ENCODE measurements around the gene PSMD11.

- TF ChIP-seq POLR2AphosphoS5 (IDR thresholded peaks at IDR 0.05; ENCODE audit: low read depth, low read length) (no peak), TAF1 (IDR thresholded peaks at IDR 0.05; ENCODE audit: borderline replicate concordance, insufficient read depth, low read length) (no peak), REST (IDR thresholded peaks at IDR 0.05; ENCODE audit: insufficient read depth in 1 of 2, low read depth in 2 of 2, low read length in 2 of 2) (no peak)
Measured at GRCh38 chr17:32488177-32488542, 43.9 kb downstream of the PSMD11 start.

All from PFSK-1 (cell line).